ENCODE measurements around the gene RLN3.

GRCh38 chr19:13998426-13998825 is 29.5 kb upstream of the RLN3 start:
- TF ChIP-seq CTCF (conservative IDR thresholded peaks at IDR 0.05; ENCODE audit: low read depth, low read length) (no peak), EZH2 (IDR thresholded peaks at IDR 0.05; ENCODE audit: borderline replicate concordance, low read depth, low read length, poor library complexity, severe bottlenecking) (no peak)

Measured in A673 (cell line).